ENCODE results near the gene DDX23. TPM values are rescaled to one million over a fixed set of nuclear protein-coding genes. Genes with fewer than 3 reads are reported as not detected.
A peak's percentile ranks its signal among the peaks of the same experiment; 100 is the strongest.

The DDX23 gene
- total RNA-seq, 1 experiment from 2014 or later = 98.1 TPM

GRCh38 chr12:48827513-48828096 is 24.4 kb downstream of the DDX23 start:
- no peak for TF ChIP-seq CTCF (conservative IDR thresholded peaks at IDR 0.05)
- H3K36me3 Mint-ChIP-seq (ENCODE audit: insufficient read depth in 1 of 3, low read depth in 3 of 3) = peaks cover 28 to 88% (median 65%) of the 10 kb centered on the region in 3 experiments; a peak in 6 of 7 replicates
- no CpG with 5 or more reads among the region's 17 CpGs for WGBS (ENCODE audit: extremely low coverage, insufficient read length, low lambda C conversion rate)

More at GRCh38 chr12:48827513-48828096, 24.4 kb downstream of the DDX23 start:
- H3K79me1 ChIP-seq (ENCODE audit: insufficient read depth, low read depth, low read length, poor library complexity, severe bottlenecking) = no peaks in the 10 kb centered on the region
- no peak overlapping the region for H3K4me2 ChIP-seq (ENCODE audit: insufficient read depth, insufficient read length, low read length)
- H2BK15ac ChIP-seq (ENCODE audit: low read depth, low read length) = no peak overlapping the region
- H3K18ac ChIP-seq (ENCODE audit: insufficient read length, low read depth, low read length) = no peak overlapping the region
- Mint-ChIP-seq H3K9me3 (no peaks in the 10 kb centered on the region), H3K27ac (peak overlapping the region in 1 of 3 experiments; percentile 46; a peak in 1 of 7 replicates), H3K27me3 (ENCODE audit: low read depth) (no peaks in the 10 kb centered on the region; the same call in 1 of the 2 replicates), H3K4me1 (peaks cover 6 to 16% of the 10 kb centered on the region in 2 experiments), H3K4me3 (no peak overlapping the region)
- H3K9me3 ChIP-seq (ENCODE audit: control insufficient read depth, low read depth, low read length) = no peaks in the 10 kb centered on the region
- H3K23ac ChIP-seq (ENCODE audit: insufficient read length, low read depth, low read length) = no peak overlapping the region
- H3K27me3 ChIP-seq (ENCODE audit: insufficient read depth, low read length) = no peaks in the 10 kb centered on the region; the same call in 1 of the 2 replicates
- H3K4ac ChIP-seq (ENCODE audit: low read depth, low read length) = no peak overlapping the region
- no peak overlapping the region for H4K91ac ChIP-seq (ENCODE audit: insufficient read length, low read depth, low read length)
- no peak for DNase-seq
- no peak overlapping the region for H4K8ac ChIP-seq (replicated peaks; ENCODE audit: insufficient read length, low read depth, low read length)
- H3K27ac ChIP-seq (ENCODE audit: insufficient read length, low read depth, low read length) = no peak overlapping the region
- H2BK120ac ChIP-seq (ENCODE audit: low read depth, low read length, poor library complexity, severe bottlenecking) = no peak overlapping the region
- no peak overlapping the region for H2BK12ac ChIP-seq (ENCODE audit: insufficient read length, low read depth, low read length)
- H3T11ph ChIP-seq (ENCODE audit: low read length) = no peak overlapping the region
- H3K56ac ChIP-seq (ENCODE audit: insufficient read length, low read depth, low read length) = no peak overlapping the region
- no peaks in the 10 kb centered on the region for H4K20me1 ChIP-seq (ENCODE audit: control insufficient read depth, insufficient read depth, insufficient read length)
- H3K9ac ChIP-seq (ENCODE audit: extremely low read depth, insufficient read length, low read length) = no peak overlapping the region
- no peak overlapping the region for H2BK20ac ChIP-seq (ENCODE audit: low read depth, low read length, poor library complexity, severe bottlenecking)
- no peaks in the 10 kb centered on the region for H3K23me2 ChIP-seq (ENCODE audit: insufficient read length, low read depth, low read length, poor library complexity, severe bottlenecking)
- no peak overlapping the region for H2BK5ac ChIP-seq (ENCODE audit: insufficient read length, low read length)
- no peak overlapping the region for H3K14ac ChIP-seq (ENCODE audit: insufficient read depth, low read length)
- no peaks in the 10 kb centered on the region for H3K4me1 ChIP-seq (ENCODE audit: insufficient read depth, low read length)
- H3K79me2 ChIP-seq (ENCODE audit: insufficient read depth, low read length) = no peaks in the 10 kb centered on the region
- H2AFZ ChIP-seq (ENCODE audit: low read length) = no peak overlapping the region
- no peak overlapping the region for H4K5ac ChIP-seq (ENCODE audit: insufficient read length, low read depth, low read length)
- H2AK5ac ChIP-seq (ENCODE audit: insufficient read length, low read length) = no peak overlapping the region

Measured in H9 (cell line).